NOMO-1 treated with DMSO at 0.1 percent for 48 hours (cell line): Measurements from ENCODE around the gene WWOX.
A peak's percentile ranks its signal among the peaks of the same experiment; 100 is the strongest.

ENCODE experiments used
- DNase-seq: peaks from one replicate; lab custom pipeline; 2025; ENCODE audit not compliant: unreplicated experiment; lab: John Stamatoyannopoulos, UW

Gene WWOX

DNA sequence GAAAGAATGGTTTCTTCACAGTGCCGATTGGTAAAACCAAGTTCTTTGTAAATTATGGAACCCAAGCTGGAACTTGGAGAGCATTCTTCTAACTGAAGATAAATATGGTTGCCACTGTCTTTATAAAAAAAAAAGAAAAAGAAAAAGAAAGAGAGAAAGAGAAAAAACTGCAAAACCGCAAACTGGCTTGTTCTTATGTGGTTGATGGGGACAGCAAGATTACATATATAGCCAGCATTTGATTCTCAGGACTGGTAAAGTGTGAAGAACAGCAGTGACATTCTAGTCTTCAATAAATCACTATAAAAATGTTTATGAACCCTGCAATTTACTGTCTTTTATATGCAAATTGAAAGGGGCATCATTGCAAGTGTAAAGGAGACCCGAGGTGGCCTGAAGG lies 896.0 kb downstream of the WWOX start:
- no peak for DNase-seq

DNA sequence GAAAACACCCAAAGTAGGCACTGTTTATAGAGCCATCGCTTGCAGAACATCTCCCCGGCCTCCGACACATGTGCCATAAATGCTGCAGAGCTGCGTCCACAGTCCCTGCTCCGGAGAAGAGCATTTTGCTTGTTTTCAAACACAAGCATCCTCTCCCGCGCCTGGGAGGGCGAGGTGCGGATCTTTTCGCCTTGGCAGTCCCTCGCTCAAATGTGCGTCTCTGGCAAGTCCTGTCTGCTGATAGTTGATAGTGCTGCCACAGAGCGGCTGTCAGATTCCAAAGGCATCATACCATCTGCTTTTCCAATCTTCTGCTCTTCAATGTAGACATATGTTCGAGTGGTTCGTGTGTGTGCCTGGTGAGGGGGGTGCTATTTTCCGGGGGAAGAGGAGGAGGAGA lies 897.3 kb downstream of the WWOX start:
- DNase-seq = no peak

DNA sequence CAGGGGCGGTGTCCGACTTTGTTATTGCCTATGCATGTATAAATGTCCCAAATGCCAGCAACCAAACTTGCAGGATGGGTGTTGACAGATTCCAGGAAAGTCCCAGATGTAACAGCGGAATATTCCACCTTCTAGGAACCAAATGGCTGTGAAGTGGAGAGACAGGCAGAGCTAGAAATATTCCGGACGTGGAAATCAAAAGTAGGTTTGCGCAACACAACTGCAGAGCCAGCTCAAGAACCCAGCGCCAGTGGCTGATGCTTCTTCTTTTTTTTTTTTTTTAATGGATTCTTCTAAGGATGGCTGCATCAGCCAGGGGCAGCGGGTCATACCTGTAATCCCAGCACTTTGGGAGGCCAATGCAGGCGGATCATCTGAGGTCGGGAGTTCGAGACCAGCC lies 899.4 kb downstream of the WWOX start:
- DNase-seq = peak; percentile 31

DNA sequence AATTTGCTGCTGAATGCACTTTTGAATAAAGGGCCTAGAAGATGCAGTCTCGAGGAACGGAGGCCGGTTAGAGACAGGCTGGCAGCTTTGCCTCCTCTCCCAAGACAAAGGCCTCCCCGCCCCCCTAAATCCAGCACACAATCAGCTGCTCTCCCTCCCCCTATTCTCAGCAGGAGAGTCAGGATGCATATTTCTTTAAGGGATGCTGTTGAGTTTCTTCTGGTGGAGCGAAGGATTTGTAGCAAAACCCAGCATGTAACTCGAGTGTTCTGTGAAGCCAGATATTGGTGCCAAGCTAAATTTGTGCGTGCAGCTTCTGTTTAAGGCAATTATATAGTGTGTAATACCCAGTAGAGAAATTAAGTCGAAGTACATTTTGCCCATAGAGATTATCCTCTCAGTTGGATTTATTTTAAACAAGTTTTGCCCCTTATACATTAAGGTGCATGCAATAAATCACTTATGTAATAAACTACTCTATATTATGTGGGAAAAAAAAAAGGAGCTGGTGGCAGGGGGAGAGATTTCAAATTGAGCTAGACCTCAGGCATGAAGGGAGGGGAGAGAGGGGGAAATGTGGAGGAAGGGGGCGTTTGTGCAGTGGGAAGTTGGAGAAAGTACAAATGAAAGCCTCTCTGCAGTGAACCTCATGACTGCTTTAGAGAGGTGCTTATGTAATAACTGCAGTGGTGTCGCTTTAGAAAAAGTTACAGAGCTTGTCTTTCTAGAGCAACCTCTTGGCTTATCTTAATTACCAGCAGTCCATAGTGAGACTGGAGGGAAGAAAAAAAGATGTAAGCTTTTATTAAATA lies 901.9 kb downstream of the WWOX start:
- DNase-seq = no peak

DNA sequence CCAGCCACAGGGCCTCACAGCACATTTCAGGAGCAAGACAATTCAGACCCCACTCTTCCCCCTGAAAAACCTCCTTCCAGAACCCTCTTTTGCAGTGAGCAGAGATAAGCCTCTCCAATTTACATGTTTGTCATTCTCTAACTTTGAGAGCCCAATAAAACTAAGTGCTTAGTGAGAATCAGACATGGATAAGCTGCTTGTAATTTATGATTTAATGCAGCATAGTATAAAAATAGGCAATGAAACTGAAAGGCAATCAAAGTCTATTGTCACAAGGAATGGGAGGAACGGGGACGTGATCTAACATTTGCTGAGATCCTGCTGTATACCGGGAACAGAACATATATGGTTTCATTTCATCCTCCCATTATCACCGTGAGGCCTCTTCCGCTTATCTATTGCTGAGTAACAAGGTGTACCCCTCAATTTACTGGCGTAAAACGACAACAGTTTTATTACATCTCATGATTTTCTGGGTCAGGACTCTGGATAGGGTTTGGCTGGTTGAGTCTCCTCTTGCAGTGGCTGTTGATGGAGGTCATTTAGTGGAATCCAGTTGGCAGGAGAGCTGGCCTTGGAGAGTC lies 903.7 kb downstream of the WWOX start:
- DNase-seq = no peak

DNA sequence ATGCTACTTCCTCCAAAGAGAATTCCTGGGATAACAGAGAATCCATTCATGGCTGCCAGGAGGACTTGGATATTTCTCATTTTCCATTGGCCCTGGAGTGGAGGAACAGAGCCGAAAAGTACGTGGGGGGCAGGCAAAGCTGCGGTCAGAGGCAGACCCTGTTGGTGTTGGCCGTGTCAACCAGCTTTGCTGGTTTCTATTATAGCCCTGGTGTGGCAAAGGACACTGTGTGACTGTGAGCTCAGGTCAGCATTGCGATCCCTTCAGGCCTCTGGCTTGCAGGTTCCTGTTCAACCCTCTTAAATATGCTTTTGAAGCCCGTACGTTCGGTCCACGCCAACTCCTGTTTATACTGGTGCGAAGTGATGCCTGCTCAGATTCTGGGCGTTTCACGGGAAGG lies 904.9 kb downstream of the WWOX start:
- no peak for DNase-seq

DNA sequence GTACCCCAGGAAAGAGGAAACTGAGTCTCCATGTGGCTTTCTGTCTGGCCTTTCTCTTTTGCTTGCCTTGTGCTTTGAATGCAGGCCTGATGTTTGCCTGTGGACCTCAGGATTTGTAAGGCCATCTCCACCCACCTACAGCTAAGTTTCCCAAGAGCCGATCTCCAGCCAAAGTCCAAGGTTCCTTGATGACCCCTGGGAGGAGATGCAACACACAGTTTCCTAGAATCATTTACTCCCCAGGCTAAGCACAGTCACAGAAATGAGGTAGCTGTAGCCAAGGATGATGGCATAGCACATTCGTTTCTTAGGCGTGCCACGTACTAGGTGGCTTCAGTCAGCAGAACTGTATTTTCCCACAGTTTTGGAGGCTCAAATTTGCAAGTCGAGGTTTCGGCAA lies 905.6 kb downstream of the WWOX start:
- no peak for DNase-seq

DNA sequence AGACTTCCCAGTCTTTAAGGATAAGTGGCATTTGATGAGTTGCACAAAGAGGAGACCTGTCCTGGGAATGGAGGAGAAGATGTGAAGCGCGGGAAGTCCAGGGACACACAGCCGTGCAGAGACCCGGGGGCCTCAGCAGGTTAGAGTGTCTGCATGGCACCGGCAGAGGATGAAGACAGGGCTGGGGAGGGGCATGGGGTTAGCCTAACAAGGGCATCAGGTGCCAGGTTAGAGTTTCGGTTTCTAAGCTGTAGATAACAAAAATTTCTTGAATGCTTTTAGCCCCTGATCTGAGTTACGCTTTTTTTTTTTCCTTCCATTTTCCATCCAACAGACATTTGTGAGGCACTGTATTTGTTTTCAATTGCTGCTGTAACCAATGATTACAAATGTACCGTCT lies 906.8 kb downstream of the WWOX start:
- DNase-seq = no peak

DNA sequence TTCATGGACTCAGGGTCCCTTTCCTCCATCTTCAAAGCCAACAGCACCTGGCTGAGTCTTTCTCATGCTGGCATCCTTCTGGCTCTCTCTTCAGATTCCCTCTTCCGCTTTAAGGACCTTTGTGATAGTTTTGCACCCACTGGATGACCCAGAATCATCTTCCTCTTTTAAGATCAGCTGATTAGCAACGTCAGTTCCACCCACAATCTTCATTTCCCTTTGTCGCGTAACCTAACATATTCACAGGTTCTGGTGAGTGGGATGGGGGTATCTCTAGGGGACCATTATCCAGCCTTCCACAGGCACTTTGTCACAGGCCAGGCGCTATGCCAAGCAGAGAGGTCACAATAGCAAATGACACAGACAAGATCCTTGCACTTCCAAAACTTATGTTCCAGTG lies 907.3 kb downstream of the WWOX start:
- peak; percentile 5 for DNase-seq

DNA sequence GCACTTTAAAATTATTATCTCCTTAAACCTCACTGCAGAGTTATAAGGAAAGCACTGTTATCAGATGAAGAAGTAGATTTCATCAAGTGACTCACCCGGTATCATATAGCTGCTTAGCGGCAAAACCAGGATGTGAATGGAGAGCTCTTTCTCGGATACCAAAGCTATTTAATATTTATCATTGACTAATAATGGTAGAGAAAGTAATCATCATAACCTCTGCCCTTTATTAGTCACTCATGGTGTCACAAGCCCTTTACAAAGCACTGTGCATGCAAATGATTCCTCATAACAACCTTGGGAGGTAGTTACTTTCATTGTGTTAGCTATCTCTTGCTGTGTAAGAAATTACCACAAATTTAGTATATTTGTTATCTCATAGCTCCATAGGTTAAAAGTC lies 908.2 kb downstream of the WWOX start:
- DNase-seq = no peak

DNA sequence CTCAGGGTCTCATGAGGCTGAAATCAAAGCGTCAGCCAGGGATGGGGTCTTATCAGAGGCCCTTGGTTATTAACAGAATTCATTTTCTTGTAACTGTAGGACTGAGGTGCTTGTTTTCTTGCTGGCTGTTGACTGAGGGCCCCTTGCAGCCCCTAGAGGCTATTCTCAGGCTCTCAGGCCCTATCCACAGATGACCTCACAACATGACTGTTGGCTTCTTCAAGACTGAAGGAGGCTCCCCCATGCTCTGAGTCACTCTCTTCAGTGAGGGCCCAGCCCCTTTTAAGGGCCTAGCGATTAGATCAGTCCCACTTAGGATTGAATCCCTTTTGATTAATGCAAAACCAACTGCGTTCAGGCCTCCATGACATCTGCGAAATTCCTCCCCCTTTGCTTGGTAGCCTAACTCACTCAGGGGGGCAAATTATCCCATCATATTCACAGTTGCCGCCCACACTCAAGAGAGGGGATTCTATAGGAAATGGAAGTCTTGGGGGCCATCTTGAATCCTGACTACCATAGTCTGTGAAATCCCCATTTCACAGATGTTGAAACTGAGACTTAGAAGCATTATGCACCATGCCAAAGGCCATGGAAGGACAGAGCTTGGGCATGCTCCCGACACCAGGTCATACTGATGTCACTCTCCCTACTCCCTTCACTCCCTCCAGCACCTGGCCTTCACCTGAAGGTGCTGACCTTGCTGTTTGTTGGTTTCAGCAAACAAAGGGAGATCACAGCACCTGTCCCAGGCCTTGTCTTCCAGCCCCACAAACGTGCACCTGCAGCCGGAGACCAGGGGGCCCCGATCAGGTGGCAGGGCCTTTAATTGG lies 908.8 kb downstream of the WWOX start:
- DNase-seq = no peak

DNA sequence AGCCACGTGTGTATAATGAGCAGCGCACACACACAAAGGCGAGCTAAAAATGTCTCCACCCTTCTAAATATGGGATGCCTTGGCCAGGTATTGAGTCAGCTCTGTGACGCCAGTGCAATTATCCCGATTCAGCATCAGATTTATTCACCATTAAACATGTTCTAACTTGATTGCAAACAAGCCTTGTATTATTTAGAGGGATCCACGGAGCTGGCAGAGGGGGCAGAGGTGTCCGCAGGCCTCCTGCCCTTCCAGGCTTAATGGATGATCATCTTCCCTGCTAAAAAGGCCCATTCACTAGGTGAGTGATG lies 909.4 kb downstream of the WWOX start:
- DNase-seq = no peak

DNA sequence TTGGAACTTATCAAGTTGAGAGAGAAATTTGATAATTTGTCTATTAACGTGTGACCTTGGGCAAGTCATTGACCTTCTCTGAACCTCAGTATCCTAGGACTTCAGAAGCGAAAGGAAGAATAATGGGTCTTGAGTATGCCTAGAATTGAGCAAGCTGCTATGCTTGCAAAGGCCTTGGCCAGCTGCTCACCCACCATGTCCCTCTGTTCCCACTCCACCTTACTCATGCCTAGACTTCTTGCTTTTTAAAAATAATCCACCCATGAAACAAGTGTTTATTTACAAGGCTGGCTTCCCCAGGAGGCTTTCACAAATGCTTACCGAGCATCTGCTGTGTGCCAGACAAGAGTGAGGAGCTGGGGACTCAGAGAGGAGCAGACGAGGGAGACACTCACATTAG lies 910.4 kb downstream of the WWOX start:
- DNase-seq = no peak

DNA sequence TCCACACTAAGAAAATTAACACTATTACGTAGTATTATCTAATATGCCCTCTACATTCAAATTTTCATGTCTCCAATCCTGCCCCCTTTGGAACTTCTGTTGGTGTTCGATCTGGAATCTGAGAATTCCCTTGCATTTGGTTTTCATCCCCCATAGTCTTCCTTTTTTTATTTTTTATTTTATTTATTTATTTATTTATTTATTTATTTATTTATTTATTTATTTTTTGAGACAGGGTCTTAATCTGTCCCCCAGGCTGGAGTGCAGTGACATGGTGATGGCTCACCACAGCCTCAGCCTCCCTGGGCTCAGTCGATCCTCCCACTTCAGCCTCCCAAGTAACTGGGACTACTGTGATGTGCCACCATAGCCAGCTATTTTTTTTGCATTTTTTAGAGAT lies 911.8 kb downstream of the WWOX start:
- DNase-seq = no peak

DNA sequence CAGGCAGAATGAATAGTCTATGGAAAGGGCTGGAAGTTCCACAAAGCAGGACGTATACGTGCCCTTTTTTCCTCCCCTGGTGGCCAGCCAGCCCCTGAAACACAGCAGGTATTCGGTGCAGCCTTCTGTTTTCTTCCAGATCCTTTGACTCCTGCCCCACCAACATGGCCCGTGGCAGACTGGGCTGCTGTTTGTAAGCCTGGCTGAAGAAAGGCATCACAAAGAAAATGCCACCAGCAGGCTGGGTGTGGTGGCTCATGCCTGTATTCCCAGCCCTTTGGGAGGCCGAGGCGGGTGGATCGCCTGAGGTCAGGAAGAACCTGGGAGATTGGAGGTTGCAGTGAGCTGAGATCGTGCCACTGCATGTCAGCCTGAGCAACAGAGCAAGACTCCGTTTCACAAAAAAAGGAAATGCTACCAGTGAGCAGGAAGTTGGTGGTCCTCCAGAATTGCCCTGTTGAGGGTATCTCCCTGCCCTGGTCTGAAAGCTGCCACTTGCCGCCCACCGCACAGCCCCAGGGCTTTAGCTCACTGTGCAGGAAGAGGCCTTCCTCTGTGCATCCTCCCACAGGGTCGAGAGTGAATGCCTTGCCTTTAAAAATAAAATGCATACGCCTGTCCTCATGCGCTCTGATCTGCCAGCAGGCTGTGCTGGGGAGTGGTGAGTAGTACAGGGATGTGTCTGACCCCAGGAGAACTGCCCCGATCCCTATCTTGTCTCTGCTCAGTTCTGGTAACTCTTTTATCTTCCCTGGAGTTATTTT lies 913.4 kb downstream of the WWOX start:
- DNase-seq = no peak

DNA sequence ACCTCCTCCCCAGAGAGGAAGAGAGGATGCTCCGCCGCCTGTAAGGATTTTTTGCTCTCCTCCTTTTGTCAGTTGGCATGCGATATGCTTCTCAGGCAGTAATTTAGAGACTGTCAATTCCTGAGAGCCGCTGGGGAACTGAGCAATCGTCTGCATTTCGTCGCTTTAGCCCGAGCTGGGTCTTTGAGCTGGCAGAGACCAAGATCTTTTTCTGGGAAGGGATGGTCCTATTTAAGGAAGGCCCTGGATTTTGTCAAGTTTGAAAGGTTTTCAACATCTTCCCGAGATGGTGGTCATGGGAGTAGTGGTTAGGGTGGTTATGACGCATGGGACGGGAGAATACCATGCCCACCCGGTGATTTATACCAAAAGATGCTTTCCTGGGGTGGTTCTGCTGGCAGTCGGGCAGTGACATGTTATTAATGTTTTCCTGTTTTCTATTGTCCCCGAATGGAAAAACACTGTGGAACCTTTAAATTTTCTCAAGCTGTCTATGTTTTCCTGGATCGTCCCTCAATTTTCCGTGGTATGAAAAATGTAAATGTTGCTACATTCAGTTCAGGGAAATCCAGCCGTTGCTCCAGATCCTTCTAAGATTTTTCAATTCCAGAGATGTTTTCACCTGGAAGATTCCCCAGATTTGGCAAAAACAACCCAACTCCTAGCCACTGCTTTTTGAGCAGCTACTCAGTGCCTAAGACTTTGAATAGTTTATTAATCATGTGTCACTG lies 914.6 kb downstream of the WWOX start:
- no peak for DNase-seq

DNA sequence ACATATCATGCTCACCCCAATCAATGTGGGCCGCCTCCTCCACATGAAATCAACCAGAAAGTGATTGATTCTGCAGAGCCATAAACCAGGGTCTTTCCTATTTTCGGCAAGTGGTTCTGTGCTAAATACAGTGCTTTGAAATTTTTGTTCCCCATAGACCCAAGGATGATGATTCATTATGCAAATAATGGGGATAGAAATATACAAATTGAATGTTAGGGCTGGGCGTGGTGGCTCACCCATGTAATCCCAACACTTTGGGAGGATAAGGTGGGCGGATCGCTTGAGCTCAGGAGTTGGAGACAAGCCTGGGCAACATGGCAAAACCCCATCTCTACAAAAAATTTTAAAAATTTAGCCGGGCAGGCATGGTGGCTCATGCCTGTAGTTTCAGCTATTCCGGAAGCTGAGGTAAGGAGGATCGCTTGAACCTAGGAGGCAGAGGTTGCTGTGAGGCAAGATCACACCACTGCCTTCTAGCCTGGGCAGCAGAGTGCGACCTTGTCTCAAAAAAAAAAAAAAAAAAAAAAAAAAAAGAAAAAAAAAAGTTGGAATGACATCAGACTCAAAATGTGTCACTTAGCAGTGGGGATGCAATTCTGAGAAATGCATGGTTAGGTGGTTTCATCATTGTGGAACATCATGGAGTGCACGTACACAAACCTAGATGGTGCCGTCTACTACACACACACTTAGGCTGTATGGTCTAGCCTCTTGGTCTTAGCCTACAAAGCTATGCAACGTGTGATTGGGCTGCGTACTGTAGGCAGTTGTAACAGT lies 919.4 kb downstream of the WWOX start:
- DNase-seq = no peak

DNA sequence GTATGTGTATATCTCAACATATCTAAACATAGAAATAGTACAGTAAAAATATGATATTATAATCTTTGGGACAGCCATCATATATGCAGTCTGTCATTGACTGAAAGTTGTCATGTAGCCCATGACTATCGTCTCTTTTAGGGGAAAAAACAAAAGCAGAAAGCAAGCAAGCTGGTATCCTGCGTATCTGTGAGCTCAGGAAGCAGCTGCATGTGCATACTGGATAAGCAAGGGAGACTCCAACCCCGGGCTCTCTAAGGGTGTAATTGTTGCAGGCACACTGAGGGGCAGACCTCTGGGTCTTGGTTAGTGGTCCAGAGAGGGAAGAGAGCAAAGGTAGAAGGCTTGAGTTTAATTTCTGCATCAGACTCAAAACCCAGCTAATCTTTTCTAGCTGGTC lies 920.0 kb downstream of the WWOX start:
- no peak for DNase-seq

DNA sequence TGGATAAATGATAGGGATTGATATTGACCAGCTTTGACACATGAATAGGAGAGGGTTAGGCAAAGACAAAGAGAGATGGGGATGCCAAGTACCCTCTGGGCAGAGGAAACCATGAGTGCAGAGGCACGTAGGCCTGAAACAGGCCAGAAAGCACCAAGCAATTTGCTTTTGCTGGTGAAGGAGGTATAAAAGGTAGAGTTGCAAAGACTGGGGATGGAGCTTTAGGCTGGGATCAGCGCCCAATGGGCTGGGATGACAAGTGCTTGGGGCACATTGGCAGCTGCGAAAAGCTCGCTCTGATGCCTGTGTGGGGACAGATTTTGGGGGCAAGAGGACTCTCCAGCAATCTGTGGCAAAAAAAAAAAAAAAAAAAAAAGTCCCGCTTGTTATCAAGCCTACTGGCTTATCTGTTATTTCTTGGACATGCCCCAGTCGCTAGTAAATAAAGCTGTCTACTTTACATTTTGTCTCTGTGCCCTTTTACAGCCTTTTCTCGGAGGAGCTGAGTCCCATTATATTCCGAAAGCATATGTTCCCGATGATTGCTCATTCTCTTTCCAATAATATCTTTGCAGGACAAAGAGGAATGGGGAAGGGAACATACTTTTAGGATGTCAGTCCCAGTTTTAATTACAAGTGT lies 922.7 kb downstream of the WWOX start:
- DNase-seq = no peak

DNA sequence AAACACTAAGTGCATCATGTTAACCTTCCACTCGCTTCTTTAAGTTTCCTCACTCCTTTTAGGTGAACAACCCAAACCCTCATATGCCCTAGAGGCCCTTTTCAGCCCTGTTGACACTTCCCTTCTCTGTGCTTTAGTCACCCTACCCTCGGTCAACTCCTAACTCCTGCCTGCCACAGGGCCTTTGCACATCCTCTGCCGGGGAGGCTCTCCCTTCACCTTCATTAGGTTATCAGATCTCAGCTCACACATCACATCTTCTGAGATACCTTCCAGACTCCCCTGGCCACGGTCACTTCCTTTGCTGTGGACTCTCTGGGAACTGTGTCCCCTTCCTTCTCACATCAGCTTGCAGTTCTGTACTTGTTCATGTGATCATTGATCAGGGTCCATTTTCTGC lies 926.7 kb downstream of the WWOX start:
- no peak for DNase-seq
